Measurements from ENCODE around the gene CLEC10A.

The CLEC10A gene

GRCh38 chr17:7039832-7040231, 40.2 kb downstream of the CLEC10A start:
- TF ChIP-seq ARNTL (CRISPR knock-in tag; IDR thresholded peaks at IDR 0.05; ENCODE audit: borderline replicate concordance, low read depth) (no peak), CSRNP3 (CRISPR knock-in tag; IDR thresholded peaks at IDR 0.05) (no peak), ZNF8 (CRISPR knock-in tag; IDR thresholded peaks at IDR 0.05) (no peak), SNAI2 (CRISPR knock-in tag; IDR thresholded peaks at IDR 0.05) (no peak), PATZ1 (CRISPR knock-in tag; IDR thresholded peaks at IDR 0.05; ENCODE audit: borderline replicate concordance) (no peak), ESRRG (CRISPR knock-in tag; IDR thresholded peaks at IDR 0.05) (no peak), ZFP30 (CRISPR knock-in tag; IDR thresholded peaks at IDR 0.05) (no peak), RARB (CRISPR knock-in tag; IDR thresholded peaks at IDR 0.05) (no peak), BACH2 (CRISPR knock-in tag; IDR thresholded peaks at IDR 0.05; ENCODE audit: borderline replicate concordance) (no peak), ZC3H10 (CRISPR knock-in tag; IDR thresholded peaks at IDR 0.05) (no peak), TSHZ2 (CRISPR knock-in tag; IDR thresholded peaks at IDR 0.05) (no peak), ISL1 (CRISPR knock-in tag; IDR thresholded peaks at IDR 0.05) (no peak), CSDC2 (CRISPR knock-in tag; IDR thresholded peaks at IDR 0.05) (no peak)
- ATAC-seq = no peak

- no peak for ATAC-seq
Measured at GRCh38 chr17:7038025-7038862, 41.8 kb downstream of the CLEC10A start.

More at GRCh38 chr17:7038025-7038862, 41.8 kb downstream of the CLEC10A start:
- no peak for TF ChIP-seq ZNF70 (CRISPR knock-in tag; IDR thresholded peaks at IDR 0.05)
- TF ChIP-seq ESRRG (CRISPR knock-in tag; IDR thresholded peaks at IDR 0.05) = no peak
- TF ChIP-seq BACH2 (CRISPR knock-in tag; IDR thresholded peaks at IDR 0.05; ENCODE audit: borderline replicate concordance) = no peak
- no peak for TF ChIP-seq CSDC2 (CRISPR knock-in tag; IDR thresholded peaks at IDR 0.05)
- TF ChIP-seq RARB (CRISPR knock-in tag; IDR thresholded peaks at IDR 0.05) = no peak
- TF ChIP-seq TCF4 (CRISPR knock-in tag; IDR thresholded peaks at IDR 0.05; ENCODE audit: borderline replicate concordance) = no peak
- TF ChIP-seq SNAI2 (CRISPR knock-in tag; IDR thresholded peaks at IDR 0.05) = no peak
- no peak for TF ChIP-seq TOX (CRISPR knock-in tag; IDR thresholded peaks at IDR 0.05; ENCODE audit: borderline replicate concordance)
- TF ChIP-seq TSHZ2 (CRISPR knock-in tag; IDR thresholded peaks at IDR 0.05) = no peak
- TF ChIP-seq CREB5 (CRISPR knock-in tag; IDR thresholded peaks at IDR 0.05; ENCODE audit: low read depth) = no peak
- TF ChIP-seq ZNF565 (CRISPR knock-in tag; conservative IDR thresholded peaks at IDR 0.05; ENCODE audit: low read depth) = no peak
- TF ChIP-seq GLIS3 (CRISPR knock-in tag; IDR thresholded peaks at IDR 0.05) = no peak
- no peak for TF ChIP-seq ISL1 (CRISPR knock-in tag; IDR thresholded peaks at IDR 0.05)
- TF ChIP-seq ZFP30 (CRISPR knock-in tag; IDR thresholded peaks at IDR 0.05) = no peak
- no peak for TF ChIP-seq ARNTL (CRISPR knock-in tag; IDR thresholded peaks at IDR 0.05; ENCODE audit: borderline replicate concordance, low read depth)
- no peak for TF ChIP-seq ZNF8 (CRISPR knock-in tag; IDR thresholded peaks at IDR 0.05)
- TF ChIP-seq ZFP3 (CRISPR knock-in tag; IDR thresholded peaks at IDR 0.05) = no peak
- TF ChIP-seq ZC3H10 (CRISPR knock-in tag; IDR thresholded peaks at IDR 0.05) = no peak
- TF ChIP-seq PPARA (CRISPR knock-in tag; IDR thresholded peaks at IDR 0.05; ENCODE audit: borderline replicate concordance) = no peak

Measured in SK-N-SH treated with all-trans-retinoic acid at 6 μM for 48 hours (cell line).